HepG2 (cell line): Measurements from ENCODE around the gene TRAPPC12.

Source experiments
- CC2D1A ChIP-seq: sonication (generic); formaldehyde crosslinking; IDR thresholded peaks from 2 replicates; pipeline ENCODE4 v1.8.1; 2023; ENCODE audit warnings: mild to moderate bottlenecking, missing genetic modification reagents
- CENPBD1 ChIP-seq: sonication (generic); formaldehyde crosslinking; IDR thresholded peaks from 2 replicates; pipeline ENCODE4 v1.8.0; 2022; ENCODE audit warnings: missing genetic modification reagents, low read depth, mild to moderate bottlenecking, borderline replicate concordance
- CHD4 ChIP-seq: fragments of 200-600 bp; sonication (generic); IDR thresholded peaks from 2 replicates; pipeline ENCODE4 v1.7.0; 2017; ENCODE audit warnings: mild to moderate bottlenecking, low read length, borderline replicate concordance
- CREM ChIP-seq, 2 experiments: sonication (generic) in 1 of 2; formaldehyde crosslinking in 1 of 2; IDR thresholded peaks; 2 replicates each; pipeline versions ENCODE4 v1.4.0 to v1.6.1; 2016 to 2020; ENCODE audit warnings: antibody characterized with exemption in 1 of 2, mild to moderate bottlenecking in 1 of 2, missing genetic modification reagents in 1 of 2
- DNMT3B ChIP-seq: conservative IDR thresholded peaks from 2 replicates; pipeline ENCODE4 v1.6.1; 2016; ENCODE audit warnings: missing biosample characterization, control low read depth
- FOSL2 ChIP-seq: sonication (generic); formaldehyde crosslinking; IDR thresholded peaks from 2 replicates; pipeline ENCODE4 v1.4.0; 2020; ENCODE audit warnings: missing genetic modification reagents
- MAFK ChIP-seq, 2 experiments: IDR thresholded peaks in 1 of 2; conservative IDR thresholded peaks in 1 of 2; 2 replicates each; pipeline ENCODE4 v1.6.1; 2011; ENCODE audit warnings: improper control_type of control experiment in 2 of 2, low read length in 2 of 2
- MNT ChIP-seq: fragments of 450-650 bp; IDR thresholded peaks from 2 replicates; pipeline ENCODE4 v1.6.1; 2016
- POLR2A ChIP-seq, 2 experiments: IDR thresholded peaks; 2 replicates each; pipeline ENCODE4 v1.6.1; 2011; ENCODE audit warnings: low read depth in 2 of 2, low read length in 2 of 2, mild to moderate bottlenecking in 1 of 2, moderate library complexity in 1 of 2; ENCODE audit not compliant: insufficient read depth in 1 of 2
- SP1 ChIP-seq, 2 experiments: fragments of 450-650 bp in 1 of 2; sonication (generic) in 1 of 2; formaldehyde crosslinking in 1 of 2; IDR thresholded peaks; 2 replicates each; pipeline versions ENCODE4 v1.4.0 to v1.6.1; 2016 to 2020; ENCODE audit warnings: missing genetic modification reagents in 1 of 2
- TBP ChIP-seq: sonication (generic); formaldehyde crosslinking; IDR thresholded peaks from 2 replicates; pipeline ENCODE4 v1.5.0; 2020; ENCODE audit warnings: missing genetic modification reagents
- YEATS4 ChIP-seq: sonication (generic); formaldehyde crosslinking; IDR thresholded peaks from 2 replicates; pipeline ENCODE4 v1.4.0; 2020; ENCODE audit warnings: missing genetic modification reagents, borderline replicate concordance
- ZNF263 ChIP-seq: sonication (generic); formaldehyde crosslinking; IDR thresholded peaks from 2 replicates; pipeline ENCODE4 v1.4.0; 2020; ENCODE audit warnings: missing genetic modification reagents
- ZNF614 ChIP-seq: IDR thresholded peaks from 2 replicates; pipeline ENCODE4 v1.6.1; 2018; ENCODE audit warnings: missing biosample characterization, missing genetic modification reagents, inconsistent platforms, borderline replicate concordance

GRCh38 chr2:3447789-3448317 is 68.4 kb downstream of the TRAPPC12 start:
- TF ChIP-seq CREM (IDR thresholded peaks at IDR 0.05) (no peak), CREM (CRISPR knock-in tag; IDR thresholded peaks at IDR 0.05) (no peak), TBP (CRISPR knock-in tag) (no peak), SP1 (IDR thresholded peaks at IDR 0.05) (no peak), SP1 (CRISPR knock-in tag; IDR thresholded peaks at IDR 0.05) (no peak), ZNF263 (CRISPR knock-in tag) (no peak), CHD4 (no peak), FOSL2 (no peak), POLR2A (IDR thresholded peaks at IDR 0.05; ENCODE audit: insufficient read depth in 1 of 2, low read depth in 2 of 2, low read length in 2 of 2) (no peak), ZNF614 (CRISPR knock-in tag) (no peak), CENPBD1 (CRISPR knock-in tag) (no peak), DNMT3B (CRISPR knock-in tag) (no peak), MNT (no peak), CC2D1A (CRISPR knock-in tag) (no peak), MAFK (conservative IDR thresholded peaks at IDR 0.05 in 1 of 2, IDR thresholded peaks at IDR 0.05 in 1 of 2; ENCODE audit: low read length in 2 of 2) (no peak), YEATS4 (CRISPR knock-in tag) (no peak)
